ENCODE data around the gene AJUBA.
A peak's percentile ranks its signal among the peaks of the same experiment; 100 is the strongest.

The AJUBA gene

DNA sequence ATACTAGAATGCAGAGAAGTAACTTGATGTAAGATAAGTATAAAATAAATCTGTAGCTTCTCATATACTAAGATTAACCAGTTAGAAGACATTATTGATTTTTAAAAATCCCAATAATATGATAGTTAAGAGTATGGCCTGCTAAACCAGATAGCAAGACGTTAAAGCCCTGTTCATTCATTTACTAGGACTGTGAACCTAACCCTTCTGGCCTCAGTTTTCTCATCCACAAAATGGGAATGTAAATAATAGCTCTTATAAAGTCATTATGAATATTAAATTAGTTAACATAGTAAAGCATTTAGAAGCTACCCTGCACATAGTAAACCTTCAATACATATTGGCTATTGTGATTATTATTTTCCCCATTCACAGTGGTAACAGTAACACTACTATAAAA lies 47.2 kb downstream of the AJUBA start:
- DNase-seq (ENCODE audit: low spot score), result no peak

DNA sequence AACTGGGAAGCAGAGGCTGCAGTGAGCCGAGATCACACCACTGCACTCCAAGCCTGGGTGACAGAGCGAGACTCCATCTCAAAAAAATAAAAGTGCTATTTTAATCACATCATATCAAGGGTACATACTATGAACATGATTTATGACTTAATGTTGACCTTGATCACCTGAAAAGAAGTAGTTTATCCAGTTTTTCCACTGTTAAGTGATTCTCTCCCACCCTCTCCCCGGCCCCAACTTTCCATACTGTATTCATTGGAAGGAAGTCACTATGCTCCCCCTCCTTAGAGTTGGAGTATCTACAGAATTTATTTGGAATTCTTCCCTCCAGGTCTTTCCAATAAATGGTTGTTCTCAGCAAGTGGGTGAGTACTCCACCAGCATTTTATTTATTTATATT lies 50.2 kb downstream of the AJUBA start:
- no peak for DNase-seq (ENCODE audit: low spot score)

DNA sequence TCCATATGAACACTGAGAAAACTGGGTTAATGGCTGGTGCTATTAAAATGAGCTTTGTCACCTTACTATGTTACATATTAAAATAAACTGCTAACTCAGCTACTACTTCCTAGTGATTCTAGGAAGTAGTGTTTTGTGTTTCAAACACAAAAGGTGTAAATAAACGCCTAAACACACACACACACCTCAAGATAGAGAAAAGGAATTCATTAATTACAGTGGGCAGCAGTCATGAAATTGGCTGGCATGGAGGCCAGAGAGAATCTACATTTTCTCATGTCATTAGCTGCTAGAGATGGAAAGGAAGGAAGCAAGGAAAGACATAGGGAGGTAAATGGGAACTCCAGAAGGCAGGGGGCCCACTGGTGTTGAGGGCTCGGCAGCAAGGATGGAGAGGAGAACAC lies 52.4 kb downstream of the AJUBA start:
- no peak for DNase-seq (ENCODE audit: low spot score)

DNA sequence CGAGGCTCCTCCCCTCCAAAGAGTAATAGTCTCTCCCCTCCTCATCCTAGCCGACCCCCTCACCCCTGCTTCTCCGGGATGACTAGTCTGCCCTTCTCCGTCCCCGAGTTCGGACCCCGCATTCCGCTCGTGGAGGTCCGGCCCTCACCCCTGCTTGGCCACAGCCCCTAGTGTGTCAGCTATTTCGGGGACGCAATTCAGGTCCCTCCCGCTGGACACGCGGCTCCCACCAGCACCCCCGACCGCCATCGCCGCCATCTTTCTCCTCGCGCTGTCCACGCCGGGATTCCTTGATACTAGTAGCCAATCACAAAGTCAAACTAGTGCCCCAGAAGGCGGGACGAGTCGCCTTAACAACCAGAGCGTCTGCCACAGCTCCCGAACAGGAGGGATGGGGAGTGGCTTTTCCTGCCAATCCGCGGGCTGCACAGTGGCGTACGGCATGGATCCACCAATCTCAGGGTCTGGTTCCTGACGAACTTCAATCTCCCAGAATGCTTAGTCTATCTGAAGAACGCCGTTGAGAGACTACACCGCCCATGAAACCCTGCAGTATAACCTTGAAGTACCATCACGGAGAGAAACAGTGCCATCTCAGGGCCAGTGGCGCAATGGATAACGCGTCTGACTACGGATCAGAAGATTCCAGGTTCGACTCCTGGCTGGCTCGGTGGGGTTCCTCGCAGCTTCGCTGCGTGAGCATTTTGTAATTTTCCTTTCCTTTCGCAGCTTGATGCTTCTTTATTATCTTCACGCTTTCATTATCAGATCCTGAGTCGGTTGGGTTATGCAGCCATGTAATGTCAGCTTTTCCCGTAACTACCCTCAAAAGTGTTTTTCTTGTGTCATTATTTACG lies 53.0 kb downstream of the AJUBA start, which contains the start of gene PRMT5:
Gene PRMT5 (minus strand): TSS at position 273 of the 857 bp plus-strand sequence. CDS start 15 bp downstream, at position 258.
- peak; percentile 100 for DNase-seq (ENCODE audit: low spot score)

DNA sequence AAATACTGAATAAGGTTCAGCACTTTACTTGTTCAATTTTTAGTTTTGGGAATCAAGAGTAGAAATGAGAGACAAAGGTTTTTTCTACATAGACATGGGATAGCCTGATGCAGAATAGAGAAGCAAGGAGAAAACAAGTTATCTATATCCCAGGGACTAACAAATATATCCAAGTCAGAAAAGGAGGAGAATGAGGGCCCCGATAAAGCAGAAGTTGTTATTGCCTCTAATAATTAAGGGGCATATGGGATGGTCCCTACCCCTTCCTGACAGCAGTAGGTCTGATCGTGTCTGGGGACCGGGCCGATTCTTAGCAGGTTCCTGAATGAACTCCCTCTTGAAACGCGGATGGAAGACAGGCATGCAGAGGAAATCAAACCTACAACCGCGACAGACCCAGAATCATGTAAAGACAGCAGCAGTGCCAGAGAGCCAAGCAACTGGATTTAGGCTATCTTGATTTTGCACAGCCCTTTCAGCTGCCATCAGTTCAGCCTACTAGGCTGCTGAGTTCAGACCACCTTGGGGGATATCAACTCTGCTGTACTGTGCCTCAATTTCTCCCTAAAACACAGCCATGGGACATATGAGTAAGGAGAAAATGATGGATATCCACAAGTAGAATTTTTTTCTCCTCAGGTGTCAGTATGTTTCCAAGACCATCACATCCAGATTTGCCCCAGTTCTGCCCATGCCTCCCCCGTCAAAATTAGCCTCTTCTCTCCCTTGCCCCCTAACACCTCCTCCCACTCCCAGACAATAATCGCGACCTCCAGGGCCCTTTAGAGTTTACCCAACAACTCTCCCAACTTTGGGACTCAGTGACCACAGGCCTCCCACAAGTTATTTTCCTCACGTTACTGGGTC lies 53.9 kb downstream of the AJUBA start:
- DNase-seq (ENCODE audit: low spot score), result no peak

DNA sequence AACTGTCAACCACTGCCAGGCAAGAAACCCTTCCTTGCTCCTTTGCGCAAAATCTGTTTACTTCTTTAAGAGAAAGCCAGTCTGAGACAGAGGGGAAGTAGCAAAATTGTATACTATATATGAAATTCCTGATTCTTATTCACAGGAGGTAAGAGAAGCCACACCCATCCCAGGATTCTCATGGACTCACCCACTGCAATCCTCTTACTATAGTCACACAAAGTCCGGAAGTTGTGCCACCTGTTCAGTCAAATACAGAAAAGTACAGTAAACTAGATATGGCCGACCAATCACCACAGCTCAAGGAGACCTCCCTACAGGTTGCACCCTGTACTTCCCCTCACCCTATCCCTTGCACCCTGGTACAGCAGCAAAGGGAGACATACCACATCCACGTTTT lies 56.0 kb downstream of the AJUBA start:
- DNase-seq (ENCODE audit: low spot score), result no peak

DNA sequence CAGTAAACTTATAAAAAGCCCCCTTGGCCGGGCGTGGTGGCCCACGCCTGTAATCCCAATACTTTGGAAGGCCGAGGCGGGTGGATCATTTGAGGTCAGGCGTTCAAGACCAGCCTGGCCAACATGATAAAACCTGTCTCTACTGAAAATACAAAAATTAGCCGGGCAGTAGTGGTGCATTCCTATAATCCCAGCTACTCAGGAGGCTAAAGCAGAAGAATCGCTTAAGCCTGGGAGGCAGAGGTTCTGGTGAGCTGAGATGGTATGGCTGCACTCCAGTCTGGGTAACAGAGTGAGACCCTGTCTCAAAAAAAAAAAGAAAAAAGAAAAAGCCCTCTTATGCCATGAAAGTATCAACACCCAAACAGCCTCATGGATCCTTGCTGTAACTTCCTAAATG lies 56.8 kb downstream of the AJUBA start:
- no peak for DNase-seq (ENCODE audit: low spot score)

DNA sequence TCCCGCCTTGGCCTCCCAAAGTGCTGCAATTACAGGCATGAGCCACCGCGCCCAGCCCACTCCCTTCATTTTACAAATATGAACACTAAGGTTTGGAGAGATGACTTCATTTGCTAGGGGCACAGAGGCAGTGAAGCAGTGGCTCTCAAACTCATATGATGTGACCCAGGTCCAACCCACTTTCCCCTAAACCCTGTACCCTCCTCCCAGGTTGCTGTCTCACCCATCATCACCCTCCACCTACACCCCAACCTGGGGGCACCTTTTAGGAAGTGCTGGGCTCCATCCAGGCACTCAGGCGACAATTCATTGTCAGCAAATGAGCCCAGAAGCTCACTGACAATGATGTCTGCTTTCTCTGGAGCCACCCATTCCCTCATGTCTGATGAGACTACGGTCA lies 58.6 kb downstream of the AJUBA start:
- no peak for DNase-seq (ENCODE audit: low spot score)

DNA sequence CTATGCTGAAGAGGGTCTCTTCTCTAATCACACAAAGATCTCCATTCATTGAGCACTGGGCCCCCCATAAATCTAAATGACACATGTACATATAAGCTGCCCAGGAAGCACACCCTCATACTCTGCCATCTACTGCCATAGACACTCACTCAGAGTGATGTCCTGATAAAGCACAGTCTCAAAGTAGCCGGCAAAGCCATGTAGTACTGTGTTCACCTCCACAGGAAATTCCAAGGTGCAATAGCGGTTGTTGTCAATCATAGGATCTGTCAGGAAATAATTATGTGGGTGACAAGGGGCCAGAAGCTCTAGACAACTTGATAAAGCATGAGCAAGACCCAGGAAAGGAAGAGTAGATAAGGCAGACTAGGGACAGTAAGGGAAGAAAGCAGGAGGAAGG lies 60.1 kb downstream of the AJUBA start:
- DNase-seq (ENCODE audit: low spot score), result no peak

Data from cerebellar cortex (tissue), 1 donor.